ENCODE results near the gene CWC27.
"Not testable (repeated sequence)": the region's sequence is repeated elsewhere in the genome, so short reads cannot be mapped to it uniquely, and the experiment has no call there.

CWC27 gene

DNA sequence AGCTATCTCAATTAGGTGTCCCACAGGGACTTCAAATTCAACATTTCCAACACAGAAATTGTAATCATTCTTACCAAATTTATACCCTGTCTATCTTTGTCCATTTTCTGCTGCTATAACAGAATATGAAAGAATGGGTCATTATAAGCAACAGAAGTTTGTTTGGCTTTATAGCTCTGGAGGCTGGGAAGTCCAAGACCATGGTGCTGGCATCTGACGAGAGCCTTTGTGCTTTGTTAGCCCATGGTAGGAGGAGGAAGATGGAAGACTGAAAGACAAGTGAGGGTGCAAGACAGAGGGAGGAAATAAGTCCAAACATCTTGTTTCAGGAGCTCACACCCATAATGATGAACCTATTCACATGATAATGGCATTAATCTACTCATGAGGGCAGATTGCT is 72.2 kb downstream of the CWC27 start:
- DNase-seq: no peak

DNA sequence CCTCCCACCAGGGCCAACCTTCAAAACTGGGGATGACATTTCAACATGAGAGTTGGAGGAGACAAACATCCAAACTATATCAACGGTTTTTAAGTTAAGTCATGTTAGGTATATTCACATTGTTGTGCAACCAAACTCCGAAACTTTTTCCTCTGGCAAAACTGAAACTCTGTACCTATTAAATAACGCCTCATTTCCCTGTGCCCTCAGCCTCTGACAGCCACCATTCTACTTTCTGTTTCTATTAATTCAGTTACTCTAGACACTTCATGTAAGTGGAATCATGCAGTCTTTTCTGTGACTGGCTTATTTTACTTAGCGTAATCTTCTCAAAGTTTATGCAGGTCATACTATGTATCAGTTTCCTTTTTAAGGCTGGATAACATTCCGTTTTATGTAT is 85.0 kb downstream of the CWC27 start:
- DNase-seq: no peak

DNA sequence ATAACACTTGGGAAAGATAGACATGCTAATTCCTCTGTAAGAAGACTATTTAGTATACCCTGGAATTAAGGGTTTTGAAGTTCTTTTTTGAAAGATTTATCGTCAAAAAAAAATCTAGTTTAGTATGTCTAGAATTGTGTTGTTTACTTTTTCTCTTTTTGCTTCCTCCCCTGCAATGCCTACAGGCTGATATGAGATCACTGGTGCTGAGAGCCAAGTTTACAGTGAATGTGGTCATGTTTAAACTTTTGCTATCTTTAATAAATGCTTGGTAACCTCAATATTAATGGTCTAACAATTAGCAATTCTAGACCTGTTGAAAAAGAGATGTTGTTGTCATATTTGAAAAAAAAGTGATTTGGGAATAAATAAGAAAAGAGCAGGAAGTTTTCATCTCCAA is 86.1 kb downstream of the CWC27 start:
- DNase-seq: no peak

- DNase-seq: no peak
Measured at GRCh38 chr5:64859881-64860280, 91.2 kb downstream of the CWC27 start.

GRCh38 chr5:64861281-64861680 is 92.6 kb downstream of the CWC27 start:
- no peak for DNase-seq

DNA sequence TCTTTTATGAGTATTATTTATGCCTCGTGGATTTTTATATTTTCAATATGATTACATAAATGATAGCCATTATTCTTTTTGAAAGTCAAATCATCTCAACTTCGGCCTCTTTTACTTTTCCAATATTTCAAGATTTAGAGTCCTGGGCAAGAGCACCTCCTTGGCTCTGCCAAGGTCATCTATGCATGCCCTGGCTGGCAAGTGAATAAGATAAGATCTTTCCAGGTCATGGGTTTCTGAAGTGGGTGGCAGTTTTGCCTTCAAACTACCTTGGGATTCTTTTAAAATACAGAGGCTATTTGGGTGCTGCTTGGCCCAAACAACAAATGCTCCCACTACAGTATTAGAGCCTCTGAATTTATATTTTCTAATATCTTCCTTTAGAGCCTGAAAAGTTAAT is 95.4 kb downstream of the CWC27 start:
- DNase-seq: no peak

DNA sequence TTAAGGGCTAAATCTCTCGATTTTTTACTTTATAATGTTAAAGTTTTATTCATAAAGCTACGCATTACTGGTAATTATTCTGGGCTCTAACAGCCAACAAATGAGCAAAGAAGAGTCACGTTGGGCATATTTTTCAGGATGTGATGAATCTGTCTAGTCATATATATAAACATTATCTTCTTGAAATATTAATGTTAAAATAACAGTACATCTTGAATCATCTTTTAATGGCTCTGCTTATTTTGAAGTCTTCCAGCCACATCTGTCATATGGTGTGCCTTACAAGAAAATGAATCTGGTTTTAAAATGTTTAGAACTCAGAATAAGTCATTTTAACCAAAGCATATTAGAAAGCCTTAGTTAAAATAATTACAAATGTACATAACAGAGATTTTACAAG is 96.9 kb downstream of the CWC27 start:
- no peak for DNase-seq

- DNase-seq: no peak
Measured at GRCh38 chr5:64869419-64869818, 100.7 kb downstream of the CWC27 start.

DNA sequence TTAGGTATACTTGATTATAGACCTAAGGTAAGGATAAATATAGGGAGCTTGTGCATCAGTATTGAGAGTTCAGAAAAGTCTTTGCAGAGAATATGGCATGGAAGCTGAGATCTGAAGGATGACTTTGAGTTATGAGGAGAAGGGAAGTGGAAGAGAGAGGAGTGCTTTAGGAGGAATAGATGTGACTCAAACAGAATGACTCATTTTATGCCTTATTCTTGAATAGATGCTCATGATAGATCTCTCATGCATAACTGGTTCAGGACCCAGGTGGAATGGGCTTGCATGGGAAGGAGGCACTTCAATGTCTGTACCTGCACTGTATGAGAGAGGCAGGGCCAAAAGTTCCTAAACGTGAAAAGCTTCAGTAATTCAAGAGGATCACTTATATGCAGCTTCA is 103.3 kb downstream of the CWC27 start:
- no peak for DNase-seq

- no peak for DNase-seq
Measured at GRCh38 chr5:64873441-64873840, 104.7 kb downstream of the CWC27 start.

DNA sequence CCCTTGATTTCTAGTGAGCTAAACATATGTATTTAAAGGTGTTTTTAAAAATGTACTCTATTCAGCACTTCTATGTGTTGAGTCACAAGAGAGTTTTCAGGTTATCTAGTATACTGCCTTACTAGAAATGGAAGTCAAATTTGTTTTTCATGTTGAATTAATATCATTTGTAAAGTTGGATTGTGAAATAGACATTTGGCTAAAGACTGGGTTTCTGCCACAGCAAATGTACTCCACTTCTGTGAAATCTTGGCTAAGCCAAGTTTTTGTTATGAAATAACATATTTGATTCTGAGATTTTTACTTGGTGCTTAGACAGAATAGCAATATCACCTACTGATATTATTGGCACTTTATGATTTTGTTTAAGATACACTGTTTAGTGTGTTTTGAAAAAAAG is 106.0 kb downstream of the CWC27 start:
- no peak for DNase-seq

GRCh38 chr5:64876203-64876602 is 107.5 kb downstream of the CWC27 start:
- DNase-seq: no peak

DNA sequence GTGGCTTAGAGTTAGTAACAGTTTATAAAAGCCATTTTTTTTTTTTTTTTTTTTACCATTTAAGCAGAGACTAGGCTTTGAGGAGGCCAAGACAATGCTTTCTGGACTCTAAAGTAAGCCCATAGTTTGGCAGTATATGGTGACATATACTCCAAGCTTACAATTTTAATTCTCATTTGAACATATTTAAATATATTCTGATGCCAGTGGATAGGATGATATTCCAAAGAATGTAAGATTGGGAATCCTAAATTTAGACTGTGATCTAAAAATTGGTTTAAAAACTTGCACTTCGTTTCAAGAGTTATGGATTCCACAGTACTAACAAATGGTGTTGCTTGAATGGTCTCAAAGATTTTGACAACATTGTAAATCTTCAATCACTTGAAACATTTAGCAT is 112.1 kb downstream of the CWC27 start:
- DNase-seq: no peak

DNA sequence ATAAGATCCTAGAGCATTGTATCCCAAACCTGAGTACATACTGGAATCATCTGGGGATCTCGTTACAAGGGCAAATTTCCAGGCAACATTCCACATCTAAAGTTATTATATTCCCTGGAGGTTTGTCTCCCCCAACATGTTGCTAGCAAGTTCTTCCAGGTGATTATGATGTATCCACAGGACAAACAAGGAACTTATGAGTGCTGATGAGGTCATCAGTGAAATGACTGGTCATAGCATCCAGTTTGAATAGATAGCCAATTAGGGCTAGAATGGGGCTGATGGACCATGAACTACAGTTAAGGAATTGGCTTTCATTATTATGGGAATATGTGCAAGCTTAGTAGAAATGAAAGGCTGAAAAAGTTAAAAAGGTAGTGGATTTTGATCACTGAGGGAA is 115.2 kb downstream of the CWC27 start:
- DNase-seq: no peak

- no peak for DNase-seq
Measured at GRCh38 chr5:64884541-64884940, 115.8 kb downstream of the CWC27 start.

DNA sequence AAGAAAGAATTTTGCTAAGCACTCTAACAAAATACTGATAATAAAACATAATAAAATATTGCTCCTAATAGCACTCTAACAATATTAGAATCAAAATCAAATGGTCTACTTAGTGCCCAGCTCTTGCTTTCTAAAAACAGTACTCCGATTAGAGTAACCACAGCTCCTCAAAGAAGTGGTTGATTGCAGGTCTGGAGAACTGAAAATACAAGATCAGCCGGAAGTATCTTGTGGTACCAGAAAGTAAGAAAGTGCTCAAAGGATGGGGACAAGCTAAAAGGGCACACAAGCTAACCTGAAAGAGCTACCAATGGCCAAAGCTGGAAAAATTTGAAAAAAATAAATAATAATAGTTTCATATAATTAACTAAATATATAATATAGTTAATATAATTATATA is 119.2 kb downstream of the CWC27 start:
- no peak for DNase-seq

DNA sequence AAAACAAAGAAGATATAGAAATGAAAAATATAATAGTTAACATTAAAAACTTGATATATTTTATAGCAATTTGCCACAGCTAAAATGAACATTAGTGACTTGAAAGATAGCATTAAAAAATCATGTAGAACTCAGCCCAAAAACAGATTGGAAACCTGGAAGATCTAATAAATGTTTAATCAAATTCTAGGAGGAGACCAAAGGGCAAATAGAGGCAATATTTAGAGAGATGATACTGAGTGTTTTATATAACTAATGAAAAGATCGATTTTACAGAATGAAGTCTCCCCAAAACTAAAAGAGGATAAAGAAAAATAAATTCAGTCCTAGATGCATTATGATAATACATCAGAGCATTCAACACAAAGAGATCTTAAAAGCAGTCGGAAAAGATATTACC is 127.0 kb downstream of the CWC27 start:
- no peak for DNase-seq

DNA sequence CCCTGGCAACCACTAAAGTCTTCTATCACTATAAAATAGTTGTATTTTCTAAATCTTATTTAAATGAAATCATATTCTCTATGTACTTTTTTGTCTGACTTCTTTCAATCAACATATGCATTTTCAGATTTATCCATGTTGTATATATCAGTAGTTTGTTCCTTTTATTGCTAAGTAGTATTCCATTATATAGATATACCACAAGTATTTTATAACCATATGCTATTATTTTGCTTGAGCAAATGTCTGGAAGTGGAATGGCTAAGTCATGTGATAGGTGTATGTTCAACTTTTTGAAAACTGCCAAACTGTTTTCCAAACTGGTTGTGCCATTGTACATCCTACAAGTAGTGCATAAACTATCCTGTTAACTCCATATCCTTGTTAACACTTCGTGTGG is 131.1 kb downstream of the CWC27 start:
- DNase-seq: no peak

- no peak for DNase-seq
Measured at GRCh38 chr5:64900618-64901017, 131.9 kb downstream of the CWC27 start.

DNA sequence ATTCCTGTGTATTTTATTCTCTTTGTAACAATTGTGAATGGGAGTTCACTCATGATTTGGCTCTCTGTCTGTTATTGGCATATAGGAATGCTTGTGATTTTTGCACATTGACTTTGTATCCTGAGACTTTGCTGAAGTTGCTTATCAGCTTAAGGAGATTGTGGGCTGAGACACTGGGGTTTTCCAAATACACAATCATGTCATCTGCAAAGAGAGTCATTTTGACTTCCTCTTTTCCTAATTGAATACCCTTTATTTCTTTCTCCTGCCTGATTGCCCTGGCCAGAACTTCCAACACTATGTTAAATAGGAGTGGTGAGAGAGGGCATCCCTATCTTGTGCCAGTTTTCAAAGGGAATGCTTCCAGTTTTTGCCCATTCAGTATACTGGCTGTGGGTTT is 138.7 kb downstream of the CWC27 start:
- DNase-seq: not testable (repeated sequence)

GRCh38 chr5:64914396-64914795 is 145.7 kb downstream of the CWC27 start:
- DNase-seq: no peak

DNA sequence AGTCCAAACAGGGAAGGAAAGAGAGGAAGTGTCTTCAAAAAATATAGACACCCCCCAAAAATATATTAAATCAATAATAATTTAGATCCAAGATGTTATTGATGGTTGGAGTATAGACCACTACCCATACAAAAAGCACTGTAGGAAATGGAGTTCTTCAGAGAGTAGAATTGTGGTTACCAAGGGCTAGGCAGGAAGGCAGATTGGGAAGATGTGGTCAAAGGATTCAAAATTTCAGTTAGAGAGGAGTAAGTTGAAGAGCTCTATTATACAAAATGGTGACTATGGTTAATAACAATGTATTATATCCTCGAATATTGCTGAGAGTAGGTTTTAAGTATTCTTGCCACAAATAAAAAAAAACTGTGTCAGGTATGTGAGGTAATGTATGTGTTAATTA is 149.4 kb downstream of the CWC27 start:
- no peak for DNase-seq

- DNase-seq: no peak
Measured at GRCh38 chr5:64921386-64921785, 152.7 kb downstream of the CWC27 start.

DNA sequence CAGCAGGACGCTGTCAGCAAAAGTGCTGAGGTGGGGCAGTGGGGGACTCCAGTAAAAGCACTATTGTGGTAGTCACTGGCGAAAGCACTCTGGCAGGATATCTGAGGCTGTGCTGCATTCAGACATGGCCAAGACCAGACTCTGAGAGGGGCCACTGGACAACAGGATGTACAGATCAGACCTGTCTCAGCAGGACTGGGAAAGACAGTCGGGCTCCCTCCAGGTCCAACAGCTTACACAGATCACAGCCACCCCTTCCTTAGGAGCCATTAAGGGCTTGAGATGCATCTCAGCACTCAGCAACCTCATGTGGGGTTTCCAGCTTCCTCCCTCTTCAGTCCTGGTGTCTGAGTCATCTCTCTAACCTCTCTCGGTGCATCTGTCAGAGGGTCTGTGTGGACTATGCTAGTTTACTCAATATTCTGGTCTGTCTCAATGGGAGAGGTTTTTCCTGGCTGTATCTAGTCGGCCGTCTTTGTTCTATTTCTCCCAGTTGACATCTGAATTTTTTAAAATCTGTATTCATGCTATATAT is 154.5 kb downstream of the CWC27 start:
- no peak for DNase-seq

GRCh38 chr5:64925123-64925522 is 156.4 kb downstream of the CWC27 start:
- DNase-seq: no peak

DNA sequence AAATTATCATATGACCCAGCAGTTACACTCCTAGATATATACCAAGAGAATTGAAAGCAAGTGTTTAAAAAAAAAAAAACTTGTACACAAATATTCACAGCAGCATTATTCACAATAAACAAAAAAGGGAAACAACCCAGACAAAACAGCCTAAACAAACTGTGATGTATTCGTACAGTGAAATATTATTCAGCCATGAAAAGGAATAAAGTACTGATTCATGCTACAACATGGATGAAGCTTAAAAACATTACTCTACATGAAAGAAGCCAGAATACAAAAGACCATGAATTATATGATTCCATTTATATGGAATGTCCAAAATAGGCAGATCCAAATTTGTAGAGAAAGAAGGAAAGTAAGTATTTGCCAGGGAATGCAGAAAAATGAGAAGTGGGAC is 161.1 kb downstream of the CWC27 start:
- no peak for DNase-seq
